ENCODE results near the gene CLBA1.
"Not testable (repeated sequence)": the region's sequence is repeated elsewhere in the genome, so short reads cannot be mapped to it uniquely, and the experiment has no call there.

The CLBA1 gene

GRCh38 chr14:104950021-104950420, 35.6 kb upstream of the CLBA1 start:
- H3K4me2 ChIP-seq (ENCODE audit: low read length) = no peak overlapping the region
- H3K4me3 ChIP-seq (ENCODE audit: low read length) = no peak overlapping the region
- no peaks in the 10 kb centered on the region for H3K9me3 ChIP-seq (replicated peaks; ENCODE audit: low read length)
- H3K27me3 ChIP-seq (ENCODE audit: control insufficient read depth, insufficient read depth, low read length) = no peaks in the 10 kb centered on the region
- H3K9ac ChIP-seq (ENCODE audit: low read depth, low read length) = no peak overlapping the region
- H3K4me1 ChIP-seq (ENCODE audit: control insufficient read depth, insufficient read depth, low read length) = no peaks in the 10 kb centered on the region
- H3K36me3 ChIP-seq (ENCODE audit: insufficient read depth, low read length) = peaks cover 28% of the 10 kb centered on the region

GRCh38 chr14:104950701-104951100, 34.9 kb upstream of the CLBA1 start:
- H3K4me3 ChIP-seq (ENCODE audit: low read length); H3K4me2 ChIP-seq (ENCODE audit: low read length); H3K9ac ChIP-seq (ENCODE audit: low read depth, low read length); H3K27me3 ChIP-seq (ENCODE audit: control insufficient read depth, insufficient read depth, low read length); H3K4me1 ChIP-seq (ENCODE audit: control insufficient read depth, insufficient read depth, low read length); H3K9me3 ChIP-seq (replicated peaks; ENCODE audit: low read length): not testable (repeated sequence)
- peaks cover 35% of the 10 kb centered on the region for H3K36me3 ChIP-seq (ENCODE audit: insufficient read depth, low read length)

GRCh38 chr14:104951863-104952657, 33.5 kb upstream of the CLBA1 start:
- H3K9me3 ChIP-seq (replicated peaks; ENCODE audit: low read length); H3K27me3 ChIP-seq (ENCODE audit: control insufficient read depth, insufficient read depth, low read length); H3K4me3 ChIP-seq (ENCODE audit: low read length); H3K9ac ChIP-seq (ENCODE audit: low read depth, low read length); H3K4me2 ChIP-seq (ENCODE audit: low read length); H3K4me1 ChIP-seq (ENCODE audit: control insufficient read depth, insufficient read depth, low read length): not testable (repeated sequence)
- H3K36me3 ChIP-seq (ENCODE audit: insufficient read depth, low read length) = peaks cover 49% of the 10 kb centered on the region

GRCh38 chr14:104953097-104953496, 32.5 kb upstream of the CLBA1 start:
- no peaks in the 10 kb centered on the region for H3K27me3 ChIP-seq (ENCODE audit: control insufficient read depth, insufficient read depth, low read length)
- no peak overlapping the region for H3K9ac ChIP-seq (ENCODE audit: low read depth, low read length)
- H3K4me2 ChIP-seq (ENCODE audit: low read length) = no peak overlapping the region
- H3K9me3 ChIP-seq (replicated peaks; ENCODE audit: low read length) = no peaks in the 10 kb centered on the region
- peaks cover 55% of the 10 kb centered on the region for H3K36me3 ChIP-seq (ENCODE audit: insufficient read depth, low read length)
- H3K4me1 ChIP-seq (ENCODE audit: control insufficient read depth, insufficient read depth, low read length) = peaks cover 4% of the 10 kb centered on the region
- no peak overlapping the region for H3K4me3 ChIP-seq (ENCODE audit: low read length)

GRCh38 chr14:104953896-104954656, 31.5 kb upstream of the CLBA1 start:
- H3K4me1 ChIP-seq (ENCODE audit: control insufficient read depth, insufficient read depth, low read length) = peaks cover 4% of the 10 kb centered on the region
- H3K27me3 ChIP-seq (ENCODE audit: control insufficient read depth, insufficient read depth, low read length) = no peaks in the 10 kb centered on the region
- H3K4me3 ChIP-seq (ENCODE audit: low read length) = no peak overlapping the region
- H3K4me2 ChIP-seq (ENCODE audit: low read length) = no peak overlapping the region
- H3K36me3 ChIP-seq (ENCODE audit: insufficient read depth, low read length) = peaks cover 55% of the 10 kb centered on the region
- no peaks in the 10 kb centered on the region for H3K9me3 ChIP-seq (replicated peaks; ENCODE audit: low read length)
- H3K9ac ChIP-seq (ENCODE audit: low read depth, low read length) = no peak overlapping the region

GRCh38 chr14:104954746-104955395, 30.7 kb upstream of the CLBA1 start:
- Histone ChIP-seq H3K27me3 (ENCODE audit: control insufficient read depth, insufficient read depth, low read length) (no peaks in the 10 kb centered on the region), H3K9me3 (replicated peaks; ENCODE audit: low read length) (no peaks in the 10 kb centered on the region), H3K36me3 (ENCODE audit: insufficient read depth, low read length) (peaks cover 55% of the 10 kb centered on the region), H3K9ac (ENCODE audit: low read depth, low read length) (no peak overlapping the region), H3K4me2 (ENCODE audit: low read length) (no peak overlapping the region), H3K4me1 (ENCODE audit: control insufficient read depth, insufficient read depth, low read length) (peaks cover 4% of the 10 kb centered on the region), H3K4me3 (ENCODE audit: low read length) (no peak overlapping the region)

- Histone ChIP-seq H3K4me3 (ENCODE audit: low read length) (no peak overlapping the region), H3K9ac (ENCODE audit: low read depth, low read length) (no peak overlapping the region), H3K36me3 (ENCODE audit: insufficient read depth, low read length) (peaks cover 55% of the 10 kb centered on the region)
These were observed 30.2 kb upstream of the CLBA1 start for GRCh38 chr14:104955396-104955770.

GRCh38 chr14:104956290-104956890, 29.2 kb upstream of the CLBA1 start:
- Histone ChIP-seq H3K36me3 (ENCODE audit: insufficient read depth, low read length) (peaks cover 55% of the 10 kb centered on the region), H3K27me3 (ENCODE audit: control insufficient read depth, insufficient read depth, low read length) (no peaks in the 10 kb centered on the region), H3K4me1 (ENCODE audit: control insufficient read depth, insufficient read depth, low read length) (peaks cover 4% of the 10 kb centered on the region), H3K4me2 (ENCODE audit: low read length) (no peak overlapping the region), H3K9me3 (replicated peaks; ENCODE audit: low read length) (no peaks in the 10 kb centered on the region), H3K9ac (ENCODE audit: low read depth, low read length) (no peak overlapping the region), H3K4me3 (ENCODE audit: low read length) (no peak overlapping the region)

More at GRCh38 chr14:104955396-104955770, 30.2 kb upstream of the CLBA1 start:
- H3K4me2 ChIP-seq (ENCODE audit: low read length) = no peak overlapping the region
- H3K27me3 ChIP-seq (ENCODE audit: control insufficient read depth, insufficient read depth, low read length) = no peaks in the 10 kb centered on the region
- no peaks in the 10 kb centered on the region for H3K9me3 ChIP-seq (replicated peaks; ENCODE audit: low read length)
- peaks cover 4% of the 10 kb centered on the region for H3K4me1 ChIP-seq (ENCODE audit: control insufficient read depth, insufficient read depth, low read length)

GRCh38 chr14:104957146-104958113, 28.2 kb upstream of the CLBA1 start:
- Histone ChIP-seq H3K27me3 (ENCODE audit: control insufficient read depth, insufficient read depth, low read length) (no peaks in the 10 kb centered on the region), H3K4me2 (ENCODE audit: low read length) (no peak overlapping the region), H3K36me3 (ENCODE audit: insufficient read depth, low read length) (peaks cover 48% of the 10 kb centered on the region), H3K4me3 (ENCODE audit: low read length) (no peak overlapping the region), H3K9ac (ENCODE audit: low read depth, low read length) (no peak overlapping the region), H3K4me1 (ENCODE audit: control insufficient read depth, insufficient read depth, low read length) (peaks cover 4% of the 10 kb centered on the region), H3K9me3 (replicated peaks; ENCODE audit: low read length) (no peaks in the 10 kb centered on the region)

GRCh38 chr14:104964546-104964945, 21.0 kb upstream of the CLBA1 start:
- no peak overlapping the region for H3K4me2 ChIP-seq (ENCODE audit: low read length)
- no peak overlapping the region for H3K4me3 ChIP-seq (ENCODE audit: low read length)
- no peak overlapping the region for H3K9ac ChIP-seq (ENCODE audit: low read depth, low read length)
- peaks cover 27% of the 10 kb centered on the region for H3K4me1 ChIP-seq (ENCODE audit: control insufficient read depth, insufficient read depth, low read length)
- H3K27me3 ChIP-seq (ENCODE audit: control insufficient read depth, insufficient read depth, low read length) = no peaks in the 10 kb centered on the region
- H3K9me3 ChIP-seq (replicated peaks; ENCODE audit: low read length) = no peaks in the 10 kb centered on the region
- no peaks in the 10 kb centered on the region for H3K36me3 ChIP-seq (ENCODE audit: insufficient read depth, low read length)

Data from skeletal muscle satellite cell (primary cell).